ENCODE data around the gene PDGFB. TPM values are rescaled to one million over a fixed set of nuclear protein-coding genes. Genes with fewer than 3 reads are reported as not detected.

Gene PDGFB
- total RNA-seq, 1 donor from 2014 or later: 159 TPM

DNA sequence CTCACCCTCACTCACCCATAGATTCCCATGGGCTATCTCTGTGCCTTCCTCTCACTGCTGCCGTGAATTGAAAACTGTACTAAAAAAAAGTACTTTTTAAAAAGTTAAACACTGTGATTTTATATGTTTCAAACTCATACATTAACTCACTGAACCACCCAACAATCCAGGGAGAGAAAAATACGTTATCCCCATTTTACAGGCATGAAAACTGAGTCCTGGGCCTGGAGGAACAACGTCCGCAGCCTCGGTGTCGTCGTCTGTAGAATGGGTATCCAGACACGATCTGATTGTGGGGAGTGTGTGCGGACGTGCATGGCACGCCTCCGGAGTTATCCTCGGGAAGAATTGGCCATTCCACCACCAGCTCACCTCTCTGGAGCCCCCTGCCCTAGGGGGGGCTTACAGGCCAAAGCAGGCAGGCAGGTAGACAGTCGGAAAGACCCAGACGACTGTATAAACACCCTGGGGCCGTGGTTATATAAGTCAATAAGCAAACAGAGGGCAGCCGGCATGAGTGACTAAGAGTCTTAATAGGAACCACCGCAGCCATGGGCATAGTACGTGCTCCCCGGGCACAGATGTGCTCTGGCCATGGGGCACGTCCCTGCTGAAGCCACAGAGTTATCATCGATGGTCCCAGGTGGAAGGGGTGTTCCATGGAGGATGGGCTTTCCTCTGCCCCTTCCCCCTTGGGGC is 7.1 kb upstream of the PDGFB start:
- H3K4me3 ChIP-seq (ENCODE audit: low read depth, low read length): no peak overlapping the region
- no peaks in the 10 kb centered on the region for H3K36me3 ChIP-seq (ENCODE audit: control insufficient read depth, insufficient read depth, low read length)
- TF ChIP-seq, protein P1, sequence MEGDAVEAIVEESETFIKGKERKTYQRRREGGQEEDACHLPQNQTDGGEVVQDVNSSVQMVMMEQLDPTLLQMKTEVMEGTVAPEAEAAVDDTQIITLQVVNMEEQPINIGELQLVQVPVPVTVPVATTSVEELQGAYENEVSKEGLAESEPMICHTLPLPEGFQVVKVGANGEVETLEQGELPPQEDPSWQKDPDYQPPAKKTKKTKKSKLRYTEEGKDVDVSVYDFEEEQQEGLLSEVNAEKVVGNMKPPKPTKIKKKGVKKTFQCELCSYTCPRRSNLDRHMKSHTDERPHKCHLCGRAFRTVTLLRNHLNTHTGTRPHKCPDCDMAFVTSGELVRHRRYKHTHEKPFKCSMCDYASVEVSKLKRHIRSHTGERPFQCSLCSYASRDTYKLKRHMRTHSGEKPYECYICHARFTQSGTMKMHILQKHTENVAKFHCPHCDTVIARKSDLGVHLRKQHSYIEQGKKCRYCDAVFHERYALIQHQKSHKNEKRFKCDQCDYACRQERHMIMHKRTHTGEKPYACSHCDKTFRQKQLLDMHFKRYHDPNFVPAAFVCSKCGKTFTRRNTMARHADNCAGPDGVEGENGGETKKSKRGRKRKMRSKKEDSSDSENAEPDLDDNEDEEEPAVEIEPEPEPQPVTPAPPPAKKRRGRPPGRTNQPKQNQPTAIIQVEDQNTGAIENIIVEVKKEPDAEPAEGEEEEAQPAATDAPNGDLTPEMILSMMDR (IDR thresholded peaks at IDR 0.05; ENCODE audit: insufficient read depth, low read length, poor library complexity, severe bottlenecking): no peak
- no peak for DNase-seq (ENCODE audit: low read depth)
- no peaks in the 10 kb centered on the region for H3K27me3 ChIP-seq (ENCODE audit: control insufficient read depth, insufficient read depth, low read length)

DNA sequence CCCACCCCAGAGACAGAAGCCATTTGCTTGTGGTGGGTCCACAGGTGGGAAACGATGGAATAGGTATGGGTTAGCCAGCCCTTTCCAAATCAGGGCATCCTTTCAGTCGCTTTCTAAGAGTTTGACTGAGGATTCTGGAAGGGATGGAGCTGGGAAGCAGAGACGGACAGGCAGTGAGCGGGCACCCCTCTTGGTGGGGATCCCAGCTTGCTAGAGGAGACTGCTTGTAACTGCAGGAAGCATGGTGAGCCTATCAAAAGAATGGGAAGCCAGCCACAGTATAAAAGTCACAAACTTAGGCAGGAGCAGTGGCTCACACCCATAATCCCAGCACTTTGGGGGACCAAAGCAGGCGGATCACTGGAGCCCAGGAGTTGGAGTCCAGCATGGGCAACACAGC is 6.1 kb upstream of the PDGFB start:
- TF ChIP-seq, protein P1 (IDR thresholded peaks at IDR 0.05; ENCODE audit: insufficient read depth, low read length, poor library complexity, severe bottlenecking): no peak
- DNase-seq (ENCODE audit: low read depth): no peak

DNA sequence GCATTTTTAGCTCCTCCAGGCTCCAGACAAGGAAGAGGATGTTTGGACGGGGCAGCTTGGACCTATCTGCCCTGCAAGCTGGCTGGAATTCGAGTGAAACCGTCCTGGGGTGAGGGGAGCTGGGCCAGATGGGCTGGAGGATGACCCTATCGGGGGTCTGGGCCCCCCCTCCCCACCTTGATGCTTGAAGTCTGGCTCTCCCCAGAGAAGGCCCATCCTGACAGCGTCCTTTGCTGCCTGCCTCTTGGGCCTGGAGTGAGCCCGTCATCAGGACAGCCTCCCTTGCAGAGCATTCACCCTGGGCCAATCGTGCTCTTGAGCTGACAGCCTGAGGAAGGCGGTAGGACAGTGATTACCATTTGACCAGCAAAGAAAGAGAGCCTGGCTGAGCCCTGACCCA is 5.3 kb upstream of the PDGFB start:
- TF ChIP-seq, protein P1 (IDR thresholded peaks at IDR 0.05; ENCODE audit: insufficient read depth, low read length, poor library complexity, severe bottlenecking): no peak
- no peak for DNase-seq (ENCODE audit: low read depth)
- Histone ChIP-seq H3K36me3 (ENCODE audit: control insufficient read depth, insufficient read depth, low read length) (no peaks in the 10 kb centered on the region), H3K27me3 (ENCODE audit: control insufficient read depth, insufficient read depth, low read length) (no peaks in the 10 kb centered on the region), H3K4me3 (ENCODE audit: low read depth, low read length) (no peak overlapping the region)

More for the DNA sequence above, 6.1 kb upstream of the PDGFB start:
- Histone ChIP-seq H3K27me3 (ENCODE audit: control insufficient read depth, insufficient read depth, low read length) (no peaks in the 10 kb centered on the region), H3K4me3 (ENCODE audit: low read depth, low read length) (no peak overlapping the region), H3K36me3 (ENCODE audit: control insufficient read depth, insufficient read depth, low read length) (no peaks in the 10 kb centered on the region)

DNA sequence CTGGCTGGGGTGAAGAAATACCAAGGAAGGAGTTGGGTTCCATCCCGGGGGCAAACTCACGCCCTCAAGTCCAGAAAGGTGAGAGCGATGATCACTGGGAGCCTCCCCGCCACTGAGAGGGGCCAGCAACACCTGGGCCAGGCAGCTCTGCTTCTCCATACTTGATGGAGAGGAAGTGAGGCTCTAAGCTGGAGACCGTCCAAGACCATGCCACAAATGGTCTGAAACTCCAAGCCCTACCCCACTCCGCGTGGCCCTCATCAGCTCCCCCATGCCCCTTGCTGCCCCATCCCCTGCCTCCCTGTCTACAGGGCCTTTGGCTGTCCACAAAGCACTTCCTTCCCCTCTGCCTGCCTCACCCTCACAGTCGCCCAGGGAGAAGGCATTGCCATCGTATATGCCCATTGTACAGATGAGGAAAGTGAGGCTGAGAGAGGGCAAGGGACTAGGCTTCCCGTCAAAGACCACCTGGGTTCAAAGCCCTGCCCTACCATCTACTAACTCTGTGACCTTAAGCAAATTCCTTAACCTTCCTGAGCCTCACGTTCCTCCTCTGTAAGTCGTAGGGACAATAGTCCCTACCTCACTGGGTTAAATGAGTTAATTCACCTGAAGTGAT is 4.4 kb upstream of the PDGFB start:
- Histone ChIP-seq H3K36me3 (ENCODE audit: control insufficient read depth, insufficient read depth, low read length) (no peaks in the 10 kb centered on the region), H3K27me3 (ENCODE audit: control insufficient read depth, insufficient read depth, low read length) (no peaks in the 10 kb centered on the region), H3K4me3 (ENCODE audit: low read depth, low read length) (no peak overlapping the region)
- DNase-seq (ENCODE audit: low read depth): no peak
- TF ChIP-seq, protein P1 (IDR thresholded peaks at IDR 0.05; ENCODE audit: insufficient read depth, low read length, poor library complexity, severe bottlenecking): no peak

DNA sequence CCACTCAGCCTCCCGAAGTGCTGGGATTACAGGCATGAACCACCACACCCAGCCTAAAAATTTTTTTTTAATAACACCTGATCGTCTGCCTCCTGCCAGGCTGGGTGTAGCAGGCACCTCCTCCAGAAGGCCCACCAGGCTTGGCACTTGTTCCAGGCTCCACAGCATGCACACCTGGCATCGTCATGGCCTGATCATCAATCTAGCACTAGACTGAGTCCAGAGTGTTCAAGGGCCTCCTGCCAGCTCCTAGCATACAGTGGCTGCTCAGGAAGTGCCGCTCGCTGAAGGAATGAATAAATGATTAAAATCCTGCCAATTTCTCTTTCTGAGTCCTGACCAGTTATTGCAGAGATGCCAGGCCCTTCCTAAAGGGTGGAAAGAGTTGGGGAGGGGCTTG is 3.5 kb upstream of the PDGFB start:
- Histone ChIP-seq H3K4me3 (ENCODE audit: low read depth, low read length) (no peak overlapping the region), H3K27me3 (ENCODE audit: control insufficient read depth, insufficient read depth, low read length) (no peaks in the 10 kb centered on the region), H3K36me3 (ENCODE audit: control insufficient read depth, insufficient read depth, low read length) (no peaks in the 10 kb centered on the region)
- DNase-seq (ENCODE audit: low read depth): no peak
- TF ChIP-seq, protein P1 (IDR thresholded peaks at IDR 0.05; ENCODE audit: insufficient read depth, low read length, poor library complexity, severe bottlenecking): no peak
